ENCODE results near the gene AGBL1.

DNA sequence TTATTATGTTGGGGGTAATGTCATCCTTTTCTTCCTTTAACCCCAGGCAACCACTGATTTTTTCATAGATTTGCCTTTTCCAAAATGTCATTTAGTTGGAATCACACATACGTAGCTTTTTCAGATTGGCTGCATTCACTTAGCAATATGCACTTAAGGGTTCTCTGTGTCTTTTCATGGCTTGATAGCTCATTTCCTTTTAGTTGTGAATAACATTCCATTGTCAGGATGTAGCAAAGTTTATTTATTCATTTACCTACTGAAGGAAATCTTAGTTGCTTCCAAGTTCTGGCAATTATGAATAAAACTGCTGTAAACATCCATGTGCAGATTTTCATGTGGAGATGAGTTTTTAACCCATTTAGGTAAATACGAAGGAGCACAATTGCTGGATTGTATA lies 125.4 kb downstream of the AGBL1 start:
- TF ChIP-seq, protein P1, sequence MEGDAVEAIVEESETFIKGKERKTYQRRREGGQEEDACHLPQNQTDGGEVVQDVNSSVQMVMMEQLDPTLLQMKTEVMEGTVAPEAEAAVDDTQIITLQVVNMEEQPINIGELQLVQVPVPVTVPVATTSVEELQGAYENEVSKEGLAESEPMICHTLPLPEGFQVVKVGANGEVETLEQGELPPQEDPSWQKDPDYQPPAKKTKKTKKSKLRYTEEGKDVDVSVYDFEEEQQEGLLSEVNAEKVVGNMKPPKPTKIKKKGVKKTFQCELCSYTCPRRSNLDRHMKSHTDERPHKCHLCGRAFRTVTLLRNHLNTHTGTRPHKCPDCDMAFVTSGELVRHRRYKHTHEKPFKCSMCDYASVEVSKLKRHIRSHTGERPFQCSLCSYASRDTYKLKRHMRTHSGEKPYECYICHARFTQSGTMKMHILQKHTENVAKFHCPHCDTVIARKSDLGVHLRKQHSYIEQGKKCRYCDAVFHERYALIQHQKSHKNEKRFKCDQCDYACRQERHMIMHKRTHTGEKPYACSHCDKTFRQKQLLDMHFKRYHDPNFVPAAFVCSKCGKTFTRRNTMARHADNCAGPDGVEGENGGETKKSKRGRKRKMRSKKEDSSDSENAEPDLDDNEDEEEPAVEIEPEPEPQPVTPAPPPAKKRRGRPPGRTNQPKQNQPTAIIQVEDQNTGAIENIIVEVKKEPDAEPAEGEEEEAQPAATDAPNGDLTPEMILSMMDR (conservative IDR thresholded peaks at IDR 0.05), result no peak
- TF ChIP-seq EZH2 (IDR thresholded peaks at IDR 0.05; ENCODE audit: low read depth), result no peak

Measured in PC-9 (cell line).